Epithelial cell of proximal tubule (primary cell): Measurements from ENCODE around the gene FER1L5. TPM values are rescaled to one million over a fixed set of nuclear protein-coding genes. Genes with fewer than 3 reads are reported as not detected.

Experiments
- DNase-seq: peaks from one replicate; pipeline ENCODE4 v3.0.0-alpha.2; 2011; ENCODE audit warnings: low read depth
- H3K4me3 ChIP-seq: 2 replicates; pipeline ENCODE4 v1.5.1; 2011; ENCODE audit warnings: low read depth, mild to moderate bottlenecking, low read length
- CTCF ChIP-seq: conservative IDR thresholded peaks from 2 replicates; pipeline ENCODE4 v1.5.1; 2012; ENCODE audit warnings: low read depth, mild to moderate bottlenecking, low read length
- total RNA-seq: library from RNA; depleted of rRNA; stranded (reverse); fragments of >200 nt; gene quantifications from 2 replicates; pipeline ENCODE4 v1.2.3, GENCODE V29; 2015

The FER1L5 gene
- total RNA-seq, 1 donor from 2014 or later, result 0.06 TPM

GRCh38 chr2:96692094-96692971 lies 49.8 kb downstream of the FER1L5 start:
- H3K4me3 ChIP-seq, result no peak overlapping the region
- no peak for TF ChIP-seq CTCF
- no peak for DNase-seq

GRCh38 chr2:96693286-96694200 lies 51.0 kb downstream of the FER1L5 start:
- H3K4me3 ChIP-seq, result no peak overlapping the region
- TF ChIP-seq CTCF, result no peak
- no peak for DNase-seq

GRCh38 chr2:96694279-96694678 lies 51.7 kb downstream of the FER1L5 start:
- DNase-seq, result no peak
- H3K4me3 ChIP-seq, result no peak overlapping the region
- TF ChIP-seq CTCF, result no peak

- no peak overlapping the region for H3K4me3 ChIP-seq
- TF ChIP-seq CTCF, result no peak
- DNase-seq, result no peak
Observed at GRCh38 chr2:96694816-96695455, 52.4 kb downstream of the FER1L5 start.

GRCh38 chr2:96695602-96696001 lies 53.0 kb downstream of the FER1L5 start:
- no peak for DNase-seq
- H3K4me3 ChIP-seq, result no peak overlapping the region
- TF ChIP-seq CTCF, result no peak

- no peak overlapping the region for H3K4me3 ChIP-seq
- no peak for TF ChIP-seq CTCF
- DNase-seq, result no peak
Observed at GRCh38 chr2:96697476-96697875, 54.9 kb downstream of the FER1L5 start.
